PC-9 (cell line): ENCODE results near the gene PPP1R7. TPM values are rescaled to one million over a fixed set of nuclear protein-coding genes. Genes with fewer than 3 reads are reported as not detected.

Source experiments
- BruUV-seq: library from RNA; stranded (reverse); fragments of 400-500 nt; replicated peaks from 2 replicates; lab custom pipeline; 2021; lab: Mats Ljungman, UMichigan
- CTCF ChIA-PET: fragments of 300-600 bp; sonication (Branson Sonifier 250); formaldehyde crosslinking; loops from one replicate; lab custom pipeline; 2022; ENCODE audit warnings: antibody characterized with exemption; lab: Charles Lee
- POLR2A ChIA-PET: fragments of 300-600 bp; sonication (Branson Sonifier 250); formaldehyde crosslinking; loops from one replicate; lab custom pipeline; 2022; ENCODE audit warnings: antibody characterized with exemption; ENCODE audit not compliant: unreplicated experiment; lab: Charles Lee
- DNase-seq, 2 experiments: peaks; one replicate each; pipeline versions ENCODE4 v3.0.0 to v3.0.0-alpha.2; 2015 to 2022; ENCODE audit warnings: mixed read lengths in 1 of 2
- H2AFZ ChIP-seq: fragments of 200-600 bp; sonication (generic); 2 replicates; pipeline ENCODE4 v1.8.1; 2017; ENCODE audit warnings: antibody characterized with exemption
- H3F3A ChIP-seq: fragments of 200-600 bp; sonication (generic); 2 replicates; pipeline ENCODE4 v1.8.1; 2017; ENCODE audit warnings: antibody characterized with exemption, mild to moderate bottlenecking, low read depth; ENCODE audit not compliant: insufficient read depth
- H3K27ac ChIP-seq: fragments of 200-600 bp; sonication (generic); 2 replicates; pipeline ENCODE4 v1.6.1; 2016; ENCODE audit warnings: mixed run types
- H3K27me3 ChIP-seq: fragments of 200-600 bp; sonication (generic); 2 replicates; pipeline ENCODE4 v1.6.1; 2016; ENCODE audit warnings: low read depth, mixed run types; ENCODE audit not compliant: insufficient read depth
- H3K36me3 ChIP-seq: fragments of 200-600 bp; sonication (generic); 2 replicates; pipeline ENCODE4 v1.6.1; 2016; ENCODE audit warnings: low read depth, mixed run types
- H3K4me1 ChIP-seq: fragments of 200-600 bp; sonication (generic); replicated peaks from 2 replicates; pipeline ENCODE4 v1.6.1; 2016; ENCODE audit warnings: mixed run types; ENCODE audit not compliant: insufficient read depth
- H3K4me2 ChIP-seq: fragments of 200-600 bp; sonication (generic); 2 replicates; pipeline ENCODE4 v1.6.1; 2017; ENCODE audit warnings: mixed run types
- H3K4me3 ChIP-seq: fragments of 200-600 bp; sonication (generic); 2 replicates; pipeline ENCODE4 v1.6.1; 2016; ENCODE audit warnings: mixed run types
- H3K79me2 ChIP-seq: fragments of 200-600 bp; sonication (generic); 2 replicates; pipeline ENCODE4 v1.6.1; 2017; ENCODE audit warnings: low read depth, mixed run types
- H3K9me2 ChIP-seq: fragments of 200-600 bp; sonication (generic); 2 replicates; pipeline ENCODE4 v1.8.1; 2017; ENCODE audit warnings: mild to moderate bottlenecking; ENCODE audit not compliant: insufficient read depth
- H3K9me3 ChIP-seq: fragments of 200-600 bp; sonication (generic); 2 replicates; pipeline ENCODE4 v1.8.1; 2016; ENCODE audit warnings: low read depth; ENCODE audit not compliant: insufficient read depth
- H4K20me1 ChIP-seq: fragments of 200-600 bp; sonication (generic); 2 replicates; pipeline ENCODE4 v1.8.1; 2017; ENCODE audit not compliant: insufficient read depth
- CTCF ChIP-seq: fragments of 200-600 bp; sonication (generic); conservative IDR thresholded peaks from 2 replicates; pipeline ENCODE4 v1.6.1; 2017; ENCODE audit warnings: mixed run types, antibody characterized with exemption, mild to moderate bottlenecking, moderate library complexity
- EZH2 ChIP-seq: fragments of 200-600 bp; sonication (generic); IDR thresholded peaks from 2 replicates; pipeline ENCODE4 v1.8.0; 2017; ENCODE audit warnings: antibody characterized with exemption, low read depth
- intact Hi-C: fragments of 100-400 bp; cut with micrococcal nuclease; formaldehyde crosslinking; loops from one replicate; pipeline ENCODE4 v1.10.0; 2022; ENCODE audit not compliant: unreplicated experiment
- total RNA-seq: library from RNA; stranded (reverse); gene quantifications from 2 replicates; pipeline ENCODE4 v1.2.3, GENCODE V29; 2021

PPP1R7 gene
- total RNA-seq, 1 experiment from 2014 or later: 113 TPM

- Histone ChIP-seq H3K4me3 (no peak overlapping the region), H3K27me3 (no peaks in the 10 kb centered on the region), H3K79me2 (no peaks in the 10 kb centered on the region), H3K9me3 (peaks cover 11% of the 10 kb centered on the region; the same call in 1 of the 2 replicates), H3K27ac (no peak overlapping the region), H3K4me2 (no peak overlapping the region), H3F3A (no peaks in the 10 kb centered on the region), H2AFZ (no peak overlapping the region), H3K36me3 (peaks cover 19% of the 10 kb centered on the region; the same call in 1 of the 2 replicates), H4K20me1 (no peaks in the 10 kb centered on the region; the same call in 1 of the 2 replicates), H3K4me1 (no peaks in the 10 kb centered on the region), H3K9me2 (no peaks in the 10 kb centered on the region)
- POLR2A ChIA-PET: interaction anchor here (0.6 to 0.9 kb wide), 3 partner anchors 39 to 513 kb away, joined by 8 to 15 read pairs (median 11); partner anchors contain the start of gene DTYMK
- TF ChIP-seq EZH2 (no peak), CTCF (no peak)
- intact Hi-C loops: no loop called here
- DNase-seq: no peak
- BruUV-seq: no TSS peak
- CTCF ChIA-PET: interaction anchor here (0.5 kb wide), 1 partner anchor 407 kb away, joined by 3 read pairs; no protein-coding TSS in a partner anchor
Observed at GRCh38 chr2:241173557-241173956, 23.3 kb downstream of the PPP1R7 start.

GRCh38 chr2:241177526-241178334, 27.5 kb downstream of the PPP1R7 start:
- 0 out of 2 replicates have a peak, but pooled peaks cover 4% of the 10 kb centered on the region for H3K36me3 ChIP-seq
- H3K79me2 ChIP-seq: no peaks in the 10 kb centered on the region
- no peaks in the 10 kb centered on the region for H3K9me3 ChIP-seq
- H3K27ac ChIP-seq: no peak overlapping the region
- no peaks in the 10 kb centered on the region for H3K4me1 ChIP-seq
- CTCF ChIA-PET: no interaction called here
- no peak overlapping the region for H2AFZ ChIP-seq
- no peak for DNase-seq
- H4K20me1 ChIP-seq: no peaks in the 10 kb centered on the region; the same call in 1 of the 2 replicates
- TF ChIP-seq CTCF (no peak), EZH2 (no peak)
- H3K4me3 ChIP-seq: no peak overlapping the region
- no peaks in the 10 kb centered on the region for H3K9me2 ChIP-seq
- H3K4me2 ChIP-seq: no peak overlapping the region
- POLR2A ChIA-PET: no interaction called here
- no peaks in the 10 kb centered on the region for H3K27me3 ChIP-seq
- no peaks in the 10 kb centered on the region for H3F3A ChIP-seq
- BruUV-seq: no TSS peak
- intact Hi-C loops: no loop called here

GRCh38 chr2:241178961-241179360, 28.7 kb downstream of the PPP1R7 start:
- no peak overlapping the region for H3K4me3 ChIP-seq
- DNase-seq: no peak
- no peaks in the 10 kb centered on the region for H3K9me2 ChIP-seq
- H3K27me3 ChIP-seq: no peaks in the 10 kb centered on the region
- H4K20me1 ChIP-seq: no peaks in the 10 kb centered on the region; the same call in 1 of the 2 replicates
- no peak for TF ChIP-seq CTCF
- TF ChIP-seq EZH2: no peak
- no peak overlapping the region for H3K4me2 ChIP-seq
- POLR2A ChIA-PET: no interaction called here
- CTCF ChIA-PET: no interaction called here
- intact Hi-C loops: no loop called here
- H3K9me3 ChIP-seq: no peaks in the 10 kb centered on the region
- no peaks in the 10 kb centered on the region for H3K4me1 ChIP-seq
- no peak overlapping the region for H3K27ac ChIP-seq
- H2AFZ ChIP-seq: no peak overlapping the region
- 0 out of 2 replicates have a peak, but pooled peaks cover 6% of the 10 kb centered on the region for H3K36me3 ChIP-seq
- BruUV-seq: no TSS peak
- H3F3A ChIP-seq: no peaks in the 10 kb centered on the region
- no peaks in the 10 kb centered on the region for H3K79me2 ChIP-seq
